BE2C (cell line): ENCODE measurements around the gene NRROS. TPM values are rescaled to one million over a fixed set of nuclear protein-coding genes. Genes with fewer than 3 reads are reported as not detected.
"Not testable (repeated sequence)": the region's sequence is repeated elsewhere in the genome, so short reads cannot be mapped to it uniquely, and the experiment has no call there.

Experiments used
- DNase-seq: peaks from one replicate; pipeline ENCODE4 v3.0.0-alpha.2; 2020
- H3K27me3 ChIP-seq: fragments of 250-450 bp; sonication (Bioruptor Pico); 2 replicates; pipeline ENCODE4 v1.5.1; 2020; ENCODE audit warnings: mild to moderate bottlenecking
- H3K36me3 ChIP-seq: fragments of 250-450 bp; sonication (Bioruptor Pico); 2 replicates; pipeline ENCODE4 v1.5.1; 2020; ENCODE audit warnings: mild to moderate bottlenecking
- H3K4me1 ChIP-seq: fragments of 250-450 bp; sonication (Bioruptor Pico); 2 replicates; pipeline ENCODE4 v1.5.1; 2020
- H3K4me3 ChIP-seq: 2 replicates; pipeline ENCODE4 v1.5.1; 2011; ENCODE audit warnings: low read depth, low read length
- H3K9me3 ChIP-seq: fragments of 250-450 bp; sonication (Bioruptor Pico); 2 replicates; pipeline ENCODE4 v1.5.1; 2020
- CTCF ChIP-seq: IDR thresholded peaks from 2 replicates; pipeline ENCODE4 v1.5.1; 2012; ENCODE audit warnings: mild to moderate bottlenecking, low read depth, low read length
- polyA plus RNA-seq: library from polyadenylated mRNA; unstranded; fragments of >200 nt; gene quantifications from one replicate; pipeline ENCODE4 v1.2.1, GENCODE V29; 2012; ENCODE audit warnings: low read depth, missing spikeins; ENCODE audit not compliant: insufficient read length, insufficient read depth

The NRROS gene
- 17.0 TPM for polyA plus RNA-seq

GRCh38 chr3:196639483-196640296 lies at the start of gene NRROS:
Gene NRROS (plus strand): TSS chr3:196639694. CDS start chr3:196654540, 14,846 bp downstream.
- TF ChIP-seq CTCF: no peak
- no peaks in the 10 kb centered on the region for H3K27me3 ChIP-seq
- H3K4me3 ChIP-seq: peak within 1 kb of the TSS; percentile 70
- H3K9me3 ChIP-seq: no peaks in the 10 kb centered on the region
- no peaks in the 10 kb centered on the region for H3K4me1 ChIP-seq
- H3K36me3 ChIP-seq: no peaks in the 10 kb centered on the region
- peak; percentile 56 for DNase-seq

GRCh38 chr3:196590279-196590678 lies 49.2 kb upstream of the NRROS start:
- DNase-seq: no peak
- H3K4me3 ChIP-seq: no peak overlapping the region
- TF ChIP-seq CTCF: no peak
- no peaks in the 10 kb centered on the region for H3K4me1 ChIP-seq
- H3K27me3 ChIP-seq: no peaks in the 10 kb centered on the region
- H3K36me3 ChIP-seq: peaks cover 9% of the 10 kb centered on the region; the same call in 1 of the 2 replicates
- H3K9me3 ChIP-seq: no peaks in the 10 kb centered on the region

GRCh38 chr3:196596355-196596754 lies 43.1 kb upstream of the NRROS start:
- Histone ChIP-seq H3K9me3 (no peaks in the 10 kb centered on the region), H3K36me3 (no peaks in the 10 kb centered on the region), H3K4me1 (no peaks in the 10 kb centered on the region), H3K27me3 (no peaks in the 10 kb centered on the region), H3K4me3 (no peak overlapping the region)
- TF ChIP-seq CTCF: no peak
- no peak for DNase-seq

- not testable (repeated sequence) for H3K36me3 ChIP-seq, H3K4me1 ChIP-seq, H3K4me3 ChIP-seq, H3K27me3 ChIP-seq, DNase-seq, H3K9me3 ChIP-seq
These were observed 41.3 kb upstream of the NRROS start for GRCh38 chr3:196597971-196598733.

GRCh38 chr3:196599734-196600128 lies 39.8 kb upstream of the NRROS start:
- H3K9me3 ChIP-seq: no peaks in the 10 kb centered on the region
- no peaks in the 10 kb centered on the region for H3K36me3 ChIP-seq
- no peaks in the 10 kb centered on the region for H3K27me3 ChIP-seq
- TF ChIP-seq CTCF: 0 out of 2 replicates have a peak, but pooled peaks have one; percentile 6
- no peaks in the 10 kb centered on the region for H3K4me1 ChIP-seq
- no peak for DNase-seq
- no peak overlapping the region for H3K4me3 ChIP-seq

- TF ChIP-seq CTCF: no peak
- no peak overlapping the region for H3K4me3 ChIP-seq
- H3K9me3 ChIP-seq: no peaks in the 10 kb centered on the region
- no peaks in the 10 kb centered on the region for H3K4me1 ChIP-seq
- no peaks in the 10 kb centered on the region for H3K27me3 ChIP-seq
- DNase-seq: no peak
- H3K36me3 ChIP-seq: no peaks in the 10 kb centered on the region
These were observed 39.1 kb upstream of the NRROS start for GRCh38 chr3:196600359-196600758.
